ENCODE data around the gene VPS37D.
"Not testable (repeated sequence)": the region's sequence is repeated elsewhere in the genome, so short reads cannot be mapped to it uniquely, and the experiment has no call there.

VPS37D gene, protein sequence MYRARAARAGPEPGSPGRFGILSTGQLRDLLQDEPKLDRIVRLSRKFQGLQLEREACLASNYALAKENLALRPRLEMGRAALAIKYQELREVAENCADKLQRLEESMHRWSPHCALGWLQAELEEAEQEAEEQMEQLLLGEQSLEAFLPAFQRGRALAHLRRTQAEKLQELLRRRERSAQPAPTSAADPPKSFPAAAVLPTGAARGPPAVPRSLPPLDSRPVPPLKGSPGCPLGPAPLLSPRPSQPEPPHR

DNA sequence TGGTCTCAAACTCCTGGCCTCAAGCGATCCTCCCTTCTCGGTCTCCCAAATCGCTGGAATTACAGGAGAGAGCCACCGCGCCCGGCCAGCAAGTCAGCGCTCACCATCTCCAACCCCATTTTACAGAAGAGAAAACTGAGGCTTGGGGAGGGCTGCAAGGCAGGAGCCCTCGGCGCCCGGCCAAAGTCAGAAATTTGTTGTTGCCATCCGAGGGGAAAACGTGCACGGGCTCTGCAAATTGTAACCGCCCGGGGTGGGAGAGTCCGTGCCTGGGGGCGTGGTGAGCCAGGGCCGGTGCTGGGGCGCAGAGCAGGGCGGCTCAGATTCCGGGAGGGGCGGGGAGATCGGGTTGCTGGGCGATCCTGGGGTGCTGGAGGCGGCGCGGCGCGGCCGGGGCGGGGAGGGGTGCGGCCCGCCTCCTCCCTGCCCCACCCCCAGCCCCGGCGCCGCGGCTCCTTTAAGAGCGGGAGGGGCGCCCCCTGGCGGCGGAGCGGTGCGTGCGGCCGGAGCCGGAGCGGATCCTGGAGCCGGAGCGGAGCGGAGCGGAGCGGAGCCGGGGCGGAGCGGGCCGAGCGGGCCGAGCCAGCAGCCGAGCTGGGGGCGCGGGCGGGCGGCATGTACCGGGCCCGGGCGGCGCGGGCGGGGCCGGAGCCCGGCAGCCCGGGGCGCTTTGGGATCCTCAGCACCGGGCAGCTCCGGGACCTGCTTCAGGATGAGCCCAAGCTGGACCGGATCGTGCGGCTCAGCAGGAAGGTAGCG is at the start of gene VPS37D:
Gene VPS37D, plus strand, starts transcription at position 488 of the 759 bp plus-strand sequence. Its CDS starts 128 bp downstream, at position 616.
- DNase-seq (ENCODE audit: low spot score) = peak; percentile 85

- no peak for DNase-seq (ENCODE audit: low spot score)
Observed at GRCh38 chr7:73618538-73618937, 49.1 kb upstream of the VPS37D start.

GRCh38 chr7:73619394-73619793 is 48.2 kb upstream of the VPS37D start:
- not testable (repeated sequence) for DNase-seq (ENCODE audit: low spot score)

- no peak for DNase-seq (ENCODE audit: low spot score)
Observed at GRCh38 chr7:73621168-73622063, 46.2 kb upstream of the VPS37D start.

DNA sequence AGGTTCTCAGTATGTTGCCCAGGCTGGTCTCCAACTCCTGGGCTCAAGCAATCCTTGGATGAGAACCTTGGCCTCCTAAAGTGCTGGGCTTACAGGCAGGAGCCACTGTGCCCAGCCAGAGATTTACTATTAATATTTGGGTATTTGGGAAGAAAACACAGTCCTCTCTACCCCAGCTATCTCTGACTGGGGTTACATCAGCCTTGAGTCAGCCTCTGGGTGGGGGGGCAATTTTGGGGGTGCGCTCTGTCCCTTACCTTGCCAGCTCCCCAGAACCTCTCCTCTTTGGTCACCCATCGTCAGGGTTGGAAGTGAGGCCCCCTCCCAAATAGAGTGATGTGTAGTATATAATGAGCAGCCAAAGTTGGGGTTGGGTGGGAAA is 45.1 kb upstream of the VPS37D start:
- DNase-seq (ENCODE audit: low spot score) = no peak

DNA sequence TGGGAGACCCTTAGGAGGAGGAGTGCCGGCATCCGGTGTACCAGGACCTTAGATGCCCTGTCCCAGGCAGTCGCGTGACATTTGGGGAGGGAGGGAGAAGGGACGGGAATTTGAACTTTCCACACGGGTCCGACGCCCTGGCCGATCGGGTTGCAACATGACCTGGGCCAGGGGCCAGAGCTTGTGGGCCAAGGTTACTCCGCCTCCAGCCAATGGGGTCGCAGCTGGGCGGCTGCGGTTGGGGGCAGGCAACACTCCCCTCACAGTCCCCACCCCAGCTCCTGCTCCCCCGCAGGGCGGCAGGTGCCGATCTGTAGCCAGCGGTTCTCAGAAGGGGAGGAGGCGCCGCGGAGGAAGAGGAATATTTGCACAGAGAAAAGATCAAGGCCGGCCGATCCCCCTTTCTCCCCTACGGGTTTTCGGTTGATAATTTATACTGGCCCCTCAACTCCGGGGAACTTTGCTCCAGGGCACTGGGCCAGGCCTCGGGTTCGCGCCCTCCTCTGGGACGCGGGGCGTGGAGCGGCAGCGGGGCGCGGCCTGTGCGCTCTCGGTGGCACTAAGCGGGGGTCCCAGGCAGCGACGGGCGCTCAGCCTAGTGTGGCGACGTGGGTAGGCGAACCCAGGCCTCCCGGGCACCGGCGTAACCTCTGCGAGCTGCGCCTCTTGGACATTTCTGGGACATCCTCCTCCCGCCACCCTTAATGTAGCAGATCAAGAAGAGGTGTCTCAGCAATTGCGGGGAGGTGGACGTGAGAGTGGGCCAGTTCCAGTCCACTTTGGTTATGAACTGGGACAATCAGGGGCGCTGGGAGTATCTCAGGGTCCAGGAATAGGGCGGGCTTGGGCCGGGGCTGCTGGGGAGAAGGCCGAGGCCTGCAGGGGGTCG is 44.5 kb upstream of the VPS37D start:
- DNase-seq (ENCODE audit: low spot score) = peak; percentile 88

DNA sequence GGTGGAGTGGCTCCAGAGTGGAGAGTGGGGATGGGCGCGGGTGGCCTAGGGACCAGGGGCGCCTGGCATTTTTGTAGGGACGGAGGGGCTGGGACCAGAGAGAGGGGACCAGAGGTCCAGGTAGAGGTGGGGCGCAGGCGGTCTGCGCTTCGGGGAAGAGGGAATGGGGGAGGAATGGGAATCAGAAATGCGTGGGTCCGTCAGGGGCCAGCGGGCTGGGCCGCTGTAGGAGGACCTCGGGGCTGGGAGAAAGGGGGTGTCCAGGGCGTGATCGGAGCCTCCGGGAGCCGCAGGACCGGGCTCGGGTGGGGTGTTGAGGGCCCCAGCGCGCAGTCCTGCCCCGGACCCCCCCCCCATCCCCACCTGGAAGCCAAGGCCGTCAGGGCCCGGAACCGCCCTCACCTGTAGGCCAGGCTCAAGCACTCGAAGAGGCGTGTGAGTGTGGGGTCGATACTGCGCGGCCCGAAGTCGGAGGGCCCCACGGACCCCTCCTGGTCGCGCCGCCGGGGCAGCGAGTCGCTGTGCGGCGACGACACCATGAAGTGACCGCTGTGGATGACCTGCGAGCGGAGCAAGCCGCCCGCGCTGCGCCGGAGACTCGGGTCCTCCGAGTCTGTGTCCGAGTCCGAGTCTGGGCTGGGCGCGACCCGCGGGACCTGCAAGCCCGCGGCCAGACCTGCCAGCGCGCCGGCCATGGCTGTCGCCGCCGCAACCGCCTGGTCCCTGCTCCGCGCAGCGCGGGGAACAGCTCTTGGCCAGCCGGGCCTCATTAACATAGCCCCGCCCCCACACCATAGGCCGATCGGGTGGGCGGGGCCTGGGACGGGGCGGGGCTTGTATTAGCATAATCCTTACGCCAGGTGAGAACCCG is 43.6 kb upstream of the VPS37D start, which contains the start of gene MLXIPL:
Gene MLXIPL, minus strand, starts transcription at position 725 of the 871 bp plus-strand sequence. Its CDS starts 30 bp downstream, at position 695.
- peak; percentile 96 for DNase-seq (ENCODE audit: low spot score)

- DNase-seq (ENCODE audit: low spot score) = no peak
Observed at GRCh38 chr7:73624669-73625001, 43.0 kb upstream of the VPS37D start.

DNA sequence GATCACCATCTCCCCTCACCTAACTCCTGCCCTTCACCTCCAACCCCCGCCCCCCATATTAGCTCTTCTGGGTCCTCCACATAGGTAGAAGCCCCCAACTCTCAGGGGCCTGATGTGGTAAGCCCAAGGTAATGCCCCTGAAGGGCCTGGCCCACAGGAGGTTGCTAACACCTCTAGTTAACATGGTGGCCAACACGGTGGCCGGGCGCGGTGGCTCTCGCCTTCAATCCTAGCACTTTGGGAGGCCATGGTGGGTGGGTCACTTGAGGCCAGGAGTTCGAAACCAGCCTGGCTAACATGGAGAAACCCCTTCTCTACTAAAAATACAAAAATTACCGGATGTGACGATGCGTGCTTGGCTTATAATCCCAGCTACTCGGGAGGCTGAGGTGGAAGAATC is 42.4 kb upstream of the VPS37D start:
- no peak for DNase-seq (ENCODE audit: low spot score)

GRCh38 chr7:73626814-73627213 is 40.8 kb upstream of the VPS37D start:
- no peak for DNase-seq (ENCODE audit: low spot score)

DNA sequence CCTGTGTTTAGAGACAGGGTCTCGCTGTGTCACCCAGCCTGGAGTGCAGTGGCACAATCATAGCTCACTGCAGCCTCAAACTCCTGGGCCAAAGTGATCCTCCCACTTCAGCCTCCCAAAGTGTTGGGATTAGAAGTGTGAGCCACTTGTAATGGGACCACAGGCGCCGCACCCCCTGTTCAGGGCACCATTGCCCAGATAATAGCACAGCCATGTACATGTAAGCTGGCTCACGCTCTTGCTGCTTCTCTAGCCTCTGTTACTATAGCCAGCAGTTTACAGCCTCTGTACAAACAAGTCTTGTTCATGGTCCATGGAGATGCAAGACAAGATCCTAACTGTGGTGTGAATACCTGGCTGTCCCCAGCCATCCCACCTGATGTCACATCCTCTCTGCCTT is 39.1 kb upstream of the VPS37D start:
- DNase-seq (ENCODE audit: low spot score) = no peak

- no peak for DNase-seq (ENCODE audit: low spot score)
Observed at GRCh38 chr7:73631558-73631957, 36.1 kb upstream of the VPS37D start.

GRCh38 chr7:73633323-73633722 is 34.3 kb upstream of the VPS37D start:
- no peak for DNase-seq (ENCODE audit: low spot score)

DNA sequence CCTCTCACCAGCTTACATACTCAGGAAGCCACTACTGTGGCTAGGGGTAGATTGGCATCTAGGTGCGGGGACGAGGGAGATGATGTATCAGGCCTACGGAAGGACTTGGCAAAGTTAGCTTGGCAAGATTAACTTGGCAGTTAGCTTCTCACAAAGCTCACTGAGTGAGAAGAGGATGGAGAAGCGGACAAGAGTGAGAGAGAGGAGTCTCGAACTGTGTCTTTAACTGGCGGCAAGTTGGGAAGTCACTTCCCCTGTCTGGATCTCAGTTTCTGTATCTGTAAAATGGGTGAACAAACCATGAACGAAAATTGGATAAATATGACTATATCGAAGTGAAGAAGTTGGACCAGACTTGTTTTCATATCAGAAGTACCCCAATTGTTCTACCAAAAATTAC is 33.8 kb upstream of the VPS37D start:
- DNase-seq (ENCODE audit: low spot score) = no peak

GRCh38 chr7:73635428-73636200 is 32.0 kb upstream of the VPS37D start:
- no peak for DNase-seq (ENCODE audit: low spot score)

- no peak for DNase-seq (ENCODE audit: low spot score)
Observed at GRCh38 chr7:73638911-73639310, 28.7 kb upstream of the VPS37D start.

DNA sequence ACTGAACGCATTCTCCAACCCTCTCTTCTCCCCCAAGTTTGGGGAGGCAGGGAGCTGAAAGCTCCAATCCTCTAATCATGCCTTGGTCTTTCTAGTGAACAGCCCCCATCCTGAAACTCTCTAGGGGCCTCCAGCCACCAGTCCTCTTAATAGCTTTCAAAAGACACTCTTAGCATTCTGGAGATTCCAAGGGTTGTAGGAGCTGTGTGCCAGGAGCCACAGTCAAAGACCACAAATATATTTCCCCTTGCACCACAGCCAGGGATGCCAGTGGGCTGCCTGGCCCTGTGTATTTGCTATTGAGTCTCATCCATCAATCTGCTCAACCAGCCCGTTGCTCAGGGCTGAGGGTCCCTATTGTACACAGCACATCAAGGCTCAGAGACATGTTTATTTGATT is 24.8 kb upstream of the VPS37D start:
- DNase-seq (ENCODE audit: low spot score) = no peak

- DNase-seq (ENCODE audit: low spot score) = no peak
Observed at GRCh38 chr7:73644688-73645286, 22.8 kb upstream of the VPS37D start.

DNA sequence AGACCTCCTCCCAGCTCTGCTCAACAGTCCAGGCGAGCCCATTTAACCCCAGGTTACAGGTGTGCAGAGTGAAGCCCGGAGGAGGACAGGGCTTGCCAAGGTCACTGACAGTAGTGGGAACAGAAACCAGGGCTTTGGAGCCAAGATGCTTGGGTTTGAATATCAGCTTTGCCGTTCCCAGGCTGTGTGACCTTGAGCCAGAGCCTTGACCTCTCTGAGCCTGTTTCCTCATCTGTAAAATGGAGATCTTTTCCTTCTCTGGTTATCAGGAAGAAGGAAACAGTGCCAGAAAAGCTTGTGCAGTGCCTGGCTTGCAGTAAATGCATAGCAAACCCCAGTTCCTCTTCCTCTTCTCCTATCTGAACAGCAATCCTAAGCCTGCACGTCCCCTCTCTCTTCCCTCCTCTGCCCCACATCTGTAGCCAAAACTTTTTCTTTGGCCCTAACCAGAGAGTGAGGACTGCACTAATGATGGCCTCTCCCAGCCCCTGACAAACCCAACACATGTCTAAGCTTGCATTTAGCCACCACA is 21.9 kb upstream of the VPS37D start:
- DNase-seq (ENCODE audit: low spot score) = no peak

Data from HuH-7 (cell line).